ENCODE results near the gene BTBD6. TPM values are rescaled to one million over a fixed set of nuclear protein-coding genes. Genes with fewer than 3 reads are reported as not detected.

BTBD6 gene
- total and polyA plus RNA-seq, 4 donors = 30.9 to 54.1 (median 47.8) TPM

GRCh38 chr14:105281371-105282097 is 33.2 kb downstream of the BTBD6 start:
- DNase-seq = peak; percentile 42 to 84 (median 78)
- peak; percentile 34 for TF ChIP-seq CTCF (IDR thresholded peaks at IDR 0.05; ENCODE audit: control extremely low read depth, extremely low read depth)
- Histone ChIP-seq H3K36me3 (ENCODE audit: control insufficient read depth in 4 of 4, insufficient read depth in 4 of 4, low read length in 4 of 4) (peaks cover 0 to 4% (median 2%) of the 10 kb centered on the region in 4 donors), H3K9ac (ENCODE audit: insufficient read depth in 1 of 2, low read length in 2 of 2) (no peak overlapping the region), H3K4me1 (ENCODE audit: control insufficient read depth in 5 of 5, insufficient read depth in 5 of 5, low read length in 5 of 5) (peaks cover 0 to 7% (median 0%) of the 10 kb centered on the region in 5 donors), H3K9me3 (ENCODE audit: control insufficient read depth in 4 of 4, insufficient read depth in 3 of 4, low read length in 3 of 4) (no peaks in the 10 kb centered on the region), H3K27me3 (ENCODE audit: control insufficient read depth in 3 of 3, insufficient read depth in 3 of 3, low read length in 2 of 3) (no peaks in the 10 kb centered on the region), H3K27ac (ENCODE audit: low read depth in 1 of 2, low read length in 1 of 2) (no peak overlapping the region), H3K4me3 (no peak overlapping the region)
- 70 to 71% methylated on average over 23 of the region's 23 CpGs for WGBS, 2 donors
- peak; percentile 58 for ATAC-seq (ENCODE audit: insufficient read depth, low FRiP score)

- Histone ChIP-seq H3K9ac (ENCODE audit: insufficient read depth in 1 of 2, low read length in 2 of 2) (no peak overlapping the region), H3K4me1 (ENCODE audit: control insufficient read depth in 5 of 5, insufficient read depth in 5 of 5, low read length in 5 of 5) (peaks cover 0 to 7% (median 0%) of the 10 kb centered on the region in 5 donors), H3K4me3 (no peak overlapping the region), H3K27ac (ENCODE audit: low read depth in 1 of 2, low read length in 1 of 2) (no peak overlapping the region), H3K27me3 (ENCODE audit: control insufficient read depth in 3 of 3, insufficient read depth in 3 of 3, low read length in 2 of 3) (no peaks in the 10 kb centered on the region), H3K9me3 (ENCODE audit: control insufficient read depth in 4 of 4, insufficient read depth in 3 of 4, low read length in 3 of 4) (no peaks in the 10 kb centered on the region), H3K36me3 (ENCODE audit: control insufficient read depth in 4 of 4, insufficient read depth in 4 of 4, low read length in 4 of 4) (peaks cover 0 to 4% (median 2%) of the 10 kb centered on the region in 4 donors)
- no peak for TF ChIP-seq CTCF (IDR thresholded peaks at IDR 0.05; ENCODE audit: control extremely low read depth, extremely low read depth)
- DNase-seq (no peak), ATAC-seq (ENCODE audit: insufficient read depth, low FRiP score) (peak; percentile 27)
- WGBS, 2 donors = 78 to 85% methylated on average over 16 of the region's 16 CpGs
Measured at GRCh38 chr14:105282098-105282725, 33.9 kb downstream of the BTBD6 start.

- Histone ChIP-seq H3K9ac (ENCODE audit: insufficient read depth in 1 of 2, low read length in 2 of 2) (no peak overlapping the region), H3K36me3 (ENCODE audit: control insufficient read depth in 4 of 4, insufficient read depth in 4 of 4, low read length in 4 of 4) (peaks cover 0 to 4% (median 2%) of the 10 kb centered on the region in 4 donors), H3K27me3 (ENCODE audit: control insufficient read depth in 3 of 3, insufficient read depth in 3 of 3, low read length in 2 of 3) (no peaks in the 10 kb centered on the region), H3K4me1 (ENCODE audit: control insufficient read depth in 5 of 5, insufficient read depth in 5 of 5, low read length in 5 of 5) (peaks cover 0 to 7% (median 0%) of the 10 kb centered on the region in 5 donors), H3K9me3 (ENCODE audit: control insufficient read depth in 4 of 4, insufficient read depth in 3 of 4, low read length in 3 of 4) (no peaks in the 10 kb centered on the region), H3K27ac (ENCODE audit: low read depth in 1 of 2, low read length in 1 of 2) (no peak overlapping the region), H3K4me3 (no peak overlapping the region)
- DNase-seq = no peak
- ATAC-seq (ENCODE audit: insufficient read depth, low FRiP score) = no peak
- TF ChIP-seq CTCF (IDR thresholded peaks at IDR 0.05; ENCODE audit: control extremely low read depth, extremely low read depth) = no peak
- WGBS, 2 donors = 83 to 92% methylated on average over 10 of the region's 10 CpGs
Measured at GRCh38 chr14:105283028-105283427, 34.7 kb downstream of the BTBD6 start.
